ENCODE results near the gene RPP25.
"Not testable (repeated sequence)": the region's sequence is repeated elsewhere in the genome, so short reads cannot be mapped to it uniquely, and the experiment has no call there.

RPP25 gene

GRCh38 chr15:74920456-74920855 is 36.1 kb downstream of the RPP25 start:
- TF ChIP-seq YY1 (IDR thresholded peaks at IDR 0.05; ENCODE audit: insufficient read depth, insufficient read length) (no peak), ZNF274 (IDR thresholded peaks at IDR 0.05; ENCODE audit: low read depth, low read length) (no peak), SUZ12 (IDR thresholded peaks at IDR 0.05; ENCODE audit: extremely low read depth, insufficient read depth, insufficient read length) (no peak)
- no peak for DNase-seq (ENCODE audit: low read depth, low spot score)
- Histone ChIP-seq H3K9me3 (ENCODE audit: insufficient read depth, low read length) (no peaks in the 10 kb centered on the region), H3K4me1 (ENCODE audit: insufficient read depth, insufficient read length) (no peaks in the 10 kb centered on the region), H3K27me3 (ENCODE audit: insufficient read depth, insufficient read length) (no peaks in the 10 kb centered on the region), H3K4me3 (ENCODE audit: insufficient read length, low read depth) (no peak overlapping the region), H3K9ac (ENCODE audit: insufficient read length, low read depth) (no peak overlapping the region), H3K36me3 (ENCODE audit: insufficient read depth, insufficient read length, low read length) (peaks cover 85% of the 10 kb centered on the region)

GRCh38 chr15:74917676-74918075 is 38.9 kb downstream of the RPP25 start:
- TF ChIP-seq ZNF274 (IDR thresholded peaks at IDR 0.05; ENCODE audit: low read depth, low read length) (no peak), SUZ12 (IDR thresholded peaks at IDR 0.05; ENCODE audit: extremely low read depth, insufficient read depth, insufficient read length) (no peak), YY1 (IDR thresholded peaks at IDR 0.05; ENCODE audit: insufficient read depth, insufficient read length) (no peak)
- Histone ChIP-seq H3K9me3 (ENCODE audit: insufficient read depth, low read length) (no peaks in the 10 kb centered on the region), H3K4me1 (ENCODE audit: insufficient read depth, insufficient read length) (no peaks in the 10 kb centered on the region), H3K36me3 (ENCODE audit: insufficient read depth, insufficient read length, low read length) (peaks cover 78% of the 10 kb centered on the region), H3K27me3 (ENCODE audit: insufficient read depth, insufficient read length) (no peaks in the 10 kb centered on the region), H3K4me3 (ENCODE audit: insufficient read length, low read depth) (no peak overlapping the region), H3K9ac (ENCODE audit: insufficient read length, low read depth) (no peak overlapping the region)
- no peak for DNase-seq (ENCODE audit: low read depth, low spot score)

DNA sequence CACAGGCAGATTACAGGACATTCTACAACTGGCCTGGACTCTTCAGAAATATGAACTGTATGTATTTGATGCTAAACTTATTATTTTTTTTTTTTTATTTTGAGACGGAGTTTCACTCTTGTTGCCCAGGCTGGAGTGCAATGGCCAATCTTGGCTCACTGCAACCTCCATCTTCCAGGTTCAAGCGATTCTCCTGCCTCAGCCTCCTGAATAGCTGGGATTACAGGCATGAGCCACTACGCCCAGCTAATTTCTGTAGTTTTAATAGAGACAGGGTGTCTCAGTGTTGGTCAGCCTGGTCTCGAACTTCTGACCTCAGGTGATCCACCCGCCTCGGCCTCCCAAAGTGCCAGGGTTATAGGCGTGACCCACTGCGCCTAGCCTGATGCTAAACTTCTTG is 42.8 kb downstream of the RPP25 start:
- H3K27me3 ChIP-seq (ENCODE audit: insufficient read depth, insufficient read length); H3K9ac ChIP-seq (ENCODE audit: insufficient read length, low read depth); H3K9me3 ChIP-seq (ENCODE audit: insufficient read depth, low read length); H3K4me1 ChIP-seq (ENCODE audit: insufficient read depth, insufficient read length); DNase-seq (ENCODE audit: low read depth, low spot score); H3K4me3 ChIP-seq (ENCODE audit: insufficient read length, low read depth): not testable (repeated sequence)
- H3K36me3 ChIP-seq (ENCODE audit: insufficient read depth, insufficient read length, low read length): peaks cover 64% of the 10 kb centered on the region

- no peaks in the 10 kb centered on the region for H3K9me3 ChIP-seq (ENCODE audit: insufficient read depth, low read length)
- peaks cover 60% of the 10 kb centered on the region for H3K36me3 ChIP-seq (ENCODE audit: insufficient read depth, insufficient read length, low read length)
- no peak overlapping the region for H3K9ac ChIP-seq (ENCODE audit: insufficient read length, low read depth)
- H3K4me3 ChIP-seq (ENCODE audit: insufficient read length, low read depth): no peak overlapping the region
- no peak for TF ChIP-seq ZNF274 (IDR thresholded peaks at IDR 0.05; ENCODE audit: low read depth, low read length)
- no peak for DNase-seq (ENCODE audit: low read depth, low spot score)
- H3K4me1 ChIP-seq (ENCODE audit: insufficient read depth, insufficient read length): no peaks in the 10 kb centered on the region
- H3K27me3 ChIP-seq (ENCODE audit: insufficient read depth, insufficient read length): no peaks in the 10 kb centered on the region
These were observed 43.5 kb downstream of the RPP25 start for GRCh38 chr15:74913041-74913440.

GRCh38 chr15:74908635-74909034 is 47.9 kb downstream of the RPP25 start:
- no peak overlapping the region for H3K4me3 ChIP-seq (ENCODE audit: insufficient read length, low read depth)
- H3K36me3 ChIP-seq (ENCODE audit: insufficient read depth, insufficient read length, low read length): peaks cover 38% of the 10 kb centered on the region
- no peak for DNase-seq (ENCODE audit: low read depth, low spot score)
- no peaks in the 10 kb centered on the region for H3K27me3 ChIP-seq (ENCODE audit: insufficient read depth, insufficient read length)
- H3K9me3 ChIP-seq (ENCODE audit: insufficient read depth, low read length): no peaks in the 10 kb centered on the region
- H3K9ac ChIP-seq (ENCODE audit: insufficient read length, low read depth): no peak overlapping the region
- H3K4me1 ChIP-seq (ENCODE audit: insufficient read depth, insufficient read length): peaks cover 3% of the 10 kb centered on the region
- TF ChIP-seq SUZ12 (IDR thresholded peaks at IDR 0.05; ENCODE audit: extremely low read depth, insufficient read depth, insufficient read length) (no peak), YY1 (IDR thresholded peaks at IDR 0.05; ENCODE audit: insufficient read depth, insufficient read length) (no peak), ZNF274 (IDR thresholded peaks at IDR 0.05; ENCODE audit: low read depth, low read length) (no peak)

- TF ChIP-seq YY1 (IDR thresholded peaks at IDR 0.05; ENCODE audit: insufficient read depth, insufficient read length): no peak
- no peak for TF ChIP-seq SUZ12 (IDR thresholded peaks at IDR 0.05; ENCODE audit: extremely low read depth, insufficient read depth, insufficient read length)
- no peak for TF ChIP-seq ZNF274 (IDR thresholded peaks at IDR 0.05; ENCODE audit: low read depth, low read length)
- H3K4me3 ChIP-seq (ENCODE audit: insufficient read length, low read depth): peak overlapping the region; percentile 86
- no peak for DNase-seq (ENCODE audit: low read depth, low spot score)
- H3K9ac ChIP-seq (ENCODE audit: insufficient read length, low read depth): peak overlapping the region; percentile 96
- H3K36me3 ChIP-seq (ENCODE audit: insufficient read depth, insufficient read length, low read length): peaks cover 41% of the 10 kb centered on the region
- H3K27me3 ChIP-seq (ENCODE audit: insufficient read depth, insufficient read length): no peaks in the 10 kb centered on the region
- H3K9me3 ChIP-seq (ENCODE audit: insufficient read depth, low read length): no peaks in the 10 kb centered on the region
- H3K4me1 ChIP-seq (ENCODE audit: insufficient read depth, insufficient read length): peaks cover 3% of the 10 kb centered on the region
These were observed 49.3 kb downstream of the RPP25 start for GRCh38 chr15:74907163-74907870.

- no peaks in the 10 kb centered on the region for H3K27me3 ChIP-seq (ENCODE audit: insufficient read depth, insufficient read length)
- H3K4me3 ChIP-seq (ENCODE audit: insufficient read length, low read depth): peak within 1 kb of the TSS; percentile 86
- TF ChIP-seq YY1 (IDR thresholded peaks at IDR 0.05; ENCODE audit: insufficient read depth, insufficient read length): peak; percentile 79
- TF ChIP-seq ZNF274 (IDR thresholded peaks at IDR 0.05; ENCODE audit: low read depth, low read length): no peak
- TF ChIP-seq SUZ12 (IDR thresholded peaks at IDR 0.05; ENCODE audit: extremely low read depth, insufficient read depth, insufficient read length): no peak
- peak; percentile 87 for DNase-seq (ENCODE audit: low read depth, low spot score)
- H3K4me1 ChIP-seq (ENCODE audit: insufficient read depth, insufficient read length): peaks cover 3% of the 10 kb centered on the region
- peaks cover 41% of the 10 kb centered on the region for H3K36me3 ChIP-seq (ENCODE audit: insufficient read depth, insufficient read length, low read length)
- H3K9me3 ChIP-seq (ENCODE audit: insufficient read depth, low read length): no peaks in the 10 kb centered on the region
- peak within 1 kb of the TSS; percentile 96 for H3K9ac ChIP-seq (ENCODE audit: insufficient read length, low read depth)
These were observed 50.0 kb downstream of the RPP25 start, which contains the start of gene FAM219B for GRCh38 chr15:74906450-74907162. Gene FAM219B (minus strand): TSS chr15:74906851. CDS start chr15:74906800, 51 bp downstream.
